Left ventricle myocardium inferior (tissue), 1 donor: ENCODE data around the gene NFKBIZ. TPM values are rescaled to one million over a fixed set of nuclear protein-coding genes. Genes with fewer than 3 reads are reported as not detected.

Source experiments
- DNase-seq: peaks from one replicate; pipeline ENCODE4 v3.0.0-alpha.2; 2020
- H3K27ac ChIP-seq: fragments of 200-600 bp; replicated peaks from 2 replicates; pipeline ENCODE4 v1.8.0; 2021
- H3K27me3 ChIP-seq: fragments of 200-600 bp; 2 replicates; pipeline ENCODE4 v1.8.0; 2021; ENCODE audit warnings: low read depth
- H3K36me3 ChIP-seq: fragments of 200-600 bp; 2 replicates; pipeline ENCODE4 v1.8.0; 2021
- H3K4me1 ChIP-seq: fragments of 200-600 bp; 2 replicates; pipeline ENCODE4 v1.8.0; 2021
- H3K4me3 ChIP-seq: fragments of 200-600 bp; 2 replicates; pipeline ENCODE4 v1.8.0; 2021; ENCODE audit warnings: mild to moderate bottlenecking, moderate library complexity
- H3K9me3 ChIP-seq: fragments of 200-600 bp; replicated peaks from 2 replicates; pipeline ENCODE4 v1.8.0; 2021
- intact Hi-C: fragments of 100-400 bp; cut with micrococcal nuclease; formaldehyde crosslinking; loops from one replicate; pipeline ENCODE4 v1.11.0; 2022
- total RNA-seq: library from RNA; stranded (reverse); fragmentation: NEBNext Ultra II Directional; extraction: Animal tissue kit (Norgen Biotek cat#: 25700); gene quantifications from one replicate; pipeline ENCODE4 v1.2.1, GENCODE V29; 2021
- TF ChIP-seq, protein P1 (sequence below): fragments of 200-600 bp; IDR thresholded peaks from 2 replicates; pipeline ENCODE4 v1.8.0; 2021; ENCODE audit warnings: antibody characterized with exemption, mild to moderate bottlenecking, borderline replicate concordance
- donor health status: DM: no; HTN: yes; CAD: no; lungs with severe emphysema.

Gene NFKBIZ
- total RNA-seq, 1 donor from 2014 or later, result 15.0 TPM

DNA sequence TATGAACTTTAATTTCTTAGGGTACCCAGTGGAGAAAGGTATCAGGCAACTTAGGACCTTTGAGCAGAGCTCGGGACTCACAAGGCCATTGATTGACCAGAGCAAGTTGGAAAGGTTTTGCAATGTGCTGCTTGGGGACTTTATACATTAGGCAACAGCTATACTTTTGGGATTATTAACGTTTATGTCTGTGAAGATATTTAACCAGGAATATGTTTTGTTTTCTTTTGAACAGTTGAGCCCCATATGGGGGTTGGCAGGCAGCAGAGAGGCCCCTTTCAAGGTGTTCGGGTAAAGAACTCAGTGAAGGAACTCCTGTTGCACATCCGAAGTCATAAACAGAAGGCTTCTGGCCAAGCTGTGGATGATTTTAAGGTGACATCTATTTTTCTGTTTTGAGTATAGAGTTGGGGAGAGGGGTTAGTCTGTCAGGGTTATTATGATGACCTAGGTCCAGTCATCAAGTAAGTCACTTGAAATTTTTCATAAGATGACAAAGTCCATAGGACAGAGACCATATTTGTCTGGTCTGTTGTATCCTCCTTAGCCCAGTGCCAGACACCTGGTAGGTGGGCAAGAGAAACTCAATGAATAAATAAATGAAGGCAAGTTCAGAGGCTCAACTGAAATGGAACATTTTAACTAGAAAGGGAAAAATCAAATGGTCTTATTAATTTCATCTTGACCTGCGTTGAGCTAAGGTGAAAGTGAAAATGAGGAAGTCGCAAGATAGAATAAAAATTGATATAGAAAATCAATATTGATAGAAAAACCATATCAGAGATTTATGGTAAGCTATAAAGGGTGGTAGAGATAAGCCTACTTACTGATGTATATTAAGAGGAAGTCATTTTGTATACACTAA lies 2.8 kb downstream of the NFKBIZ start:
- H3K27ac ChIP-seq, result peak overlapping the region; percentile 99
- H3K9me3 ChIP-seq, result no peaks in the 10 kb centered on the region
- no peaks in the 10 kb centered on the region for H3K27me3 ChIP-seq
- intact Hi-C loops, result no loop called here
- peaks cover 75% of the 10 kb centered on the region for H3K4me1 ChIP-seq
- H3K36me3 ChIP-seq, result peaks cover 53% of the 10 kb centered on the region
- DNase-seq, result no peak
- TF ChIP-seq, protein P1, sequence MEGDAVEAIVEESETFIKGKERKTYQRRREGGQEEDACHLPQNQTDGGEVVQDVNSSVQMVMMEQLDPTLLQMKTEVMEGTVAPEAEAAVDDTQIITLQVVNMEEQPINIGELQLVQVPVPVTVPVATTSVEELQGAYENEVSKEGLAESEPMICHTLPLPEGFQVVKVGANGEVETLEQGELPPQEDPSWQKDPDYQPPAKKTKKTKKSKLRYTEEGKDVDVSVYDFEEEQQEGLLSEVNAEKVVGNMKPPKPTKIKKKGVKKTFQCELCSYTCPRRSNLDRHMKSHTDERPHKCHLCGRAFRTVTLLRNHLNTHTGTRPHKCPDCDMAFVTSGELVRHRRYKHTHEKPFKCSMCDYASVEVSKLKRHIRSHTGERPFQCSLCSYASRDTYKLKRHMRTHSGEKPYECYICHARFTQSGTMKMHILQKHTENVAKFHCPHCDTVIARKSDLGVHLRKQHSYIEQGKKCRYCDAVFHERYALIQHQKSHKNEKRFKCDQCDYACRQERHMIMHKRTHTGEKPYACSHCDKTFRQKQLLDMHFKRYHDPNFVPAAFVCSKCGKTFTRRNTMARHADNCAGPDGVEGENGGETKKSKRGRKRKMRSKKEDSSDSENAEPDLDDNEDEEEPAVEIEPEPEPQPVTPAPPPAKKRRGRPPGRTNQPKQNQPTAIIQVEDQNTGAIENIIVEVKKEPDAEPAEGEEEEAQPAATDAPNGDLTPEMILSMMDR, result no peak
- H3K4me3 ChIP-seq, result peak overlapping the region; percentile 95

DNA sequence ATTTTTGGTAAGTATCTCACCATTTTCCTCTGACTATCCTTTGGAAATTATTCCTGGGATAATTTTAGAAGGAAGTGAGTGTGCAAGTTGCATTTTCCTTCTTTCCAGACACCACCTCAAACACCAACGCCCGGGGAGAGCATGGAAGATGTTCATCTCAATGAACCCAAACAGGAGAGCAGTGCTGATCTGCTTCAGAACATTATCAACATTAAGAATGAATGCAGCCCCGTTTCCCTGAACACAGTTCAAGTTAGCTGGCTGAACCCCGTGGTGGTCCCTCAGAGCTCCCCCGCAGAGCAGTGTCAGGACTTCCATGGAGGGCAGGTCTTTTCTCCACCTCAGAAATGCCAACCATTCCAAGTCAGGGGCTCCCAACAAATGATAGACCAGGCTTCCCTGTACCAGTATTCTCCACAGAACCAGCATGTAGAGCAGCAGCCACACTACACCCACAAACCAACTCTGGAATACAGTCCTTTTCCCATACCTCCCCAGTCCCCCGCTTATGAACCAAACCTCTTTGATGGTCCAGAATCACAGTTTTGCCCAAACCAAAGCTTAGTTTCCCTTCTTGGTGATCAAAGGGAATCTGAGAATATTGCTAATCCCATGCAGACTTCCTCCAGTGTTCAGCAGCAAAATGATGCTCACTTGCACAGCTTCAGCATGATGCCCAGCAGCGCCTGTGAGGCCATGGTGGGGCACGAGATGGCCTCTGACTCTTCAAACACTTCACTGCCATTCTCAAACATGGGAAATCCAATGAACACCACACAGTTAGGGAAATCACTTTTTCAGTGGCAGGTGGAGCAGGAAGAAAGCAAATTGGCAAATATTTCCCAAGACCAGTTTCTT lies 3.9 kb downstream of the NFKBIZ start:
- Histone ChIP-seq H3K27me3 (no peaks in the 10 kb centered on the region), H3K4me3 (peak overlapping the region; percentile 95), H3K4me1 (peaks cover 80% of the 10 kb centered on the region), H3K9me3 (no peaks in the 10 kb centered on the region), H3K27ac (peak overlapping the region; percentile 20), H3K36me3 (peaks cover 65% of the 10 kb centered on the region)
- TF ChIP-seq, protein P1, result no peak
- DNase-seq, result no peak
- intact Hi-C loops, result no loop called here

DNA sequence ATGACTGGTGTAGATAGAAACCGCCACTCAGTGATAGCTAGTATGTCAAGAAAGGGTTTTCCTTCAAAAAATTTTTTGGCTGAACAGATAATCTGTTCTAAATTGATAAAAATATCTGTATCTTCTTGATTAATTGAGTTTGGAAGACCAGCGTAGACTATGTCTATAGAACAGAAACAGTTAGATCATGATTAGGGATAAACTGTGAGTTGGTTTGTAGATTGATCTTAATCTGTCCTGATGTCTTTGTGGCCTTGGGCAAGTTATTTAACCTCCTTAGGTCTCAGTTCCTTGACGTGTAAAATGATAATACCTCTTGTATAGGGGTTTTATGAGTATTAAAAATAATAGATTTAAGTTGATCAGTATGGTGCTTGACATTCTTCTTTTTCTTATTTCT lies 4.7 kb downstream of the NFKBIZ start:
- no peak for DNase-seq
- Histone ChIP-seq H3K4me3 (peak overlapping the region; percentile 95), H3K27ac (peak overlapping the region; percentile 20), H3K36me3 (peaks cover 72% of the 10 kb centered on the region), H3K9me3 (no peaks in the 10 kb centered on the region), H3K4me1 (peaks cover 73% of the 10 kb centered on the region), H3K27me3 (no peaks in the 10 kb centered on the region)
- intact Hi-C loops, result no loop called here
- TF ChIP-seq, protein P1, result no peak

DNA sequence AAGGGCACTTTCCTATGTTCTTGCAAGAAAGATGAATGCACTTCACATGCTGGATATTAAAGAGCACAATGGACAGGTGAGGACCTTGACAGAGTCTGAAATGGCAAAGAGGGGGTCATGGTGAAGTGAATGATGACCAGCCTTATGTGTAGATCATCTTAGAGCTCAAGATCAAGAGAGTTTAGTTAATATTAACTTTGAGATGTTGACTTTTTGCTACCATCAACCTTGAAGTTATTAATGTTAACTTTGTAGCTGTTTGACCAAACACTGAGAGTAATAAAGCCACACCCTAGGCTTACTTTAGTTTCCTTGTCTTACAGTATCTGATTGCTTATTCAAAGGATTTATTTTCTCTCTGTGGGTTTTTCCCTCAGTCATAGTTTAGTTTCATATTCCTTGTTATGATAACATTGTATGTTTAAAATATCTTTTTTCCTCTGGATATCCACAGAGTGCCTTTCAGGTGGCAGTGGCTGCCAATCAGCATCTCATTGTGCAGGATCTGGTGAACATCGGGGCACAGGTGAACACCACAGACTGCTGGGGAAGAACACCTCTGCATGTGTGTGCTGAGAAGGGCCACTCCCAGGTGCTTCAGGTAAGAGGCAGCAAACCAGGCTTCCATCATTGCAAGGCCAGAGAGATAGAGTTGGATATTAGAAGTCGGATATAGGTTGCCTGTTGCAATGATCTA lies 5.4 kb downstream of the NFKBIZ start:
- no peak for DNase-seq
- Histone ChIP-seq H3K27ac (no peak overlapping the region), H3K27me3 (no peaks in the 10 kb centered on the region), H3K4me1 (peaks cover 69% of the 10 kb centered on the region), H3K36me3 (peaks cover 80% of the 10 kb centered on the region), H3K4me3 (peak overlapping the region; percentile 95), H3K9me3 (no peaks in the 10 kb centered on the region)
- TF ChIP-seq, protein P1, result no peak
- intact Hi-C loops, result no loop called here

DNA sequence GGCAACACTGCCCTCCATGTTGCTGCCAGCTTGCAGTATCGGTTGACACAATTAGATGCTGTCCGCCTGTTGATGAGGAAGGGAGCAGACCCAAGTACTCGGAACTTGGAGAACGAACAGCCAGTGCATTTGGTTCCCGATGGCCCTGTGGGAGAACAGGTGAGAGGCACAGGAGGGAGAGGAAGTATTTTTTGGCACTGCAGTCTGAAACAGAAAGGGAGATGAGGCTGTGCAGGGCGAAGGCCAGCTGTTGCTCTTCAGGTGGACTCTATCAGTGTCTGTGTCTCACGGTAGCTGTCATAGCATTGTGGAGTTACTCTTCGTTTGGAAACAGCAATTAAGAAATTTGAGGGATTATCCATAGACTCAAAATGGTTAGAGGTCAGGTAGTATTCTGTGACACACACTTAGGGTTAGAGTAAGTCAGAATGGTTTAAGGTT lies 8.0 kb downstream of the NFKBIZ start:
- Histone ChIP-seq H3K4me3 (peak overlapping the region; percentile 5), H3K27ac (peak overlapping the region; percentile 11), H3K27me3 (no peaks in the 10 kb centered on the region), H3K9me3 (no peaks in the 10 kb centered on the region), H3K4me1 (peaks cover 43% of the 10 kb centered on the region), H3K36me3 (peaks cover 100% of the 10 kb centered on the region)
- no peak for DNase-seq
- intact Hi-C loops, result no loop called here
- TF ChIP-seq, protein P1, result no peak
